Parathyroid adenoma (tissue), 2 donors: ENCODE results near the gene PDSS1.

Experiments used
- H2AFZ ChIP-seq: fragments of 300-600 bp; sonication (generic); one replicate; pipeline ENCODE4 v1.7.0; 2017; ENCODE audit warnings: antibody characterized with exemption, mild to moderate bottlenecking
- H3K27ac ChIP-seq: fragments of 300-600 bp; sonication (generic); one replicate; pipeline ENCODE4 v1.7.0; 2017
- H3K27me3 ChIP-seq: fragments of 300-600 bp; sonication (generic); one replicate; pipeline ENCODE4 v1.7.0; 2017; ENCODE audit warnings: low read length; ENCODE audit not compliant: control insufficient read depth, insufficient read depth
- H3K36me3 ChIP-seq: fragments of 300-600 bp; sonication (generic); one replicate; pipeline ENCODE4 v1.7.0; 2017; ENCODE audit warnings: low read length; ENCODE audit not compliant: control insufficient read depth, insufficient read depth
- H3K4me1 ChIP-seq: fragments of 300-600 bp; sonication (generic); one replicate; pipeline ENCODE4 v1.7.0; 2017; ENCODE audit warnings: control low read depth
- H3K4me2 ChIP-seq: fragments of 300-600 bp; sonication (generic); one replicate; pipeline ENCODE4 v1.7.0; 2017; ENCODE audit warnings: low read length
- H3K4me3 ChIP-seq: fragments of 300-600 bp; sonication (generic); one replicate; pipeline ENCODE4 v1.7.0; 2017; ENCODE audit warnings: low read depth, low read length
- H3K79me2 ChIP-seq: fragments of 300-600 bp; sonication (generic); one replicate; pipeline ENCODE4 v1.7.0; 2017; ENCODE audit warnings: control low read depth
- H3K9ac ChIP-seq: fragments of 300-600 bp; sonication (generic); one replicate; pipeline ENCODE4 v1.7.0; 2017; ENCODE audit warnings: mild to moderate bottlenecking
- H3K9me3 ChIP-seq: fragments of 300-600 bp; sonication (generic); one replicate; pipeline ENCODE4 v1.7.0; 2017; ENCODE audit warnings: low read length; ENCODE audit not compliant: control insufficient read depth
- CTCF ChIP-seq: fragments of 300-600 bp; sonication (generic); IDR thresholded peaks from one replicate; pipeline ENCODE4 v1.7.0; 2017; ENCODE audit warnings: antibody characterized with exemption, mild to moderate bottlenecking
- donor health status: primary hyperparathyroidism.

PDSS1 gene

GRCh38 chr10:26717476-26717875 lies 20.0 kb downstream of the PDSS1 start:
- TF ChIP-seq CTCF: no peak
- H3K4me2 ChIP-seq: no peak overlapping the region

GRCh38 chr10:26721561-26721960 lies 24.1 kb downstream of the PDSS1 start:
- H3K4me2 ChIP-seq: no peak overlapping the region
- no peaks in the 10 kb centered on the region for H3K27me3 ChIP-seq
- no peak overlapping the region for H3K9ac ChIP-seq
- no peaks in the 10 kb centered on the region for H3K9me3 ChIP-seq
- H3K4me3 ChIP-seq: no peak overlapping the region
- H3K36me3 ChIP-seq: no peaks in the 10 kb centered on the region
- H3K79me2 ChIP-seq: no peaks in the 10 kb centered on the region
- TF ChIP-seq CTCF: no peak
- H2AFZ ChIP-seq: no peak overlapping the region
- no peak overlapping the region for H3K27ac ChIP-seq
- no peaks in the 10 kb centered on the region for H3K4me1 ChIP-seq

More at GRCh38 chr10:26717476-26717875, 20.0 kb downstream of the PDSS1 start:
- no peak overlapping the region for H3K9ac ChIP-seq
- H3K36me3 ChIP-seq: no peaks in the 10 kb centered on the region
- H3K4me3 ChIP-seq: no peak overlapping the region
- H2AFZ ChIP-seq: no peak overlapping the region
- no peak overlapping the region for H3K27ac ChIP-seq
- no peaks in the 10 kb centered on the region for H3K4me1 ChIP-seq
- H3K27me3 ChIP-seq: no peaks in the 10 kb centered on the region
- no peaks in the 10 kb centered on the region for H3K79me2 ChIP-seq
- no peaks in the 10 kb centered on the region for H3K9me3 ChIP-seq

GRCh38 chr10:26723016-26723415 lies 25.5 kb downstream of the PDSS1 start:
- Histone ChIP-seq H3K4me3 (no peak overlapping the region), H3K36me3 (no peaks in the 10 kb centered on the region), H3K9me3 (no peaks in the 10 kb centered on the region), H2AFZ (no peak overlapping the region), H3K9ac (no peak overlapping the region), H3K4me2 (no peak overlapping the region), H3K27me3 (no peaks in the 10 kb centered on the region), H3K4me1 (no peaks in the 10 kb centered on the region), H3K79me2 (no peaks in the 10 kb centered on the region), H3K27ac (no peak overlapping the region)
- TF ChIP-seq CTCF: no peak

- no peaks in the 10 kb centered on the region for H3K4me1 ChIP-seq
- H3K4me2 ChIP-seq: no peak overlapping the region
- H3K27ac ChIP-seq: no peak overlapping the region
- TF ChIP-seq CTCF: peak; percentile 94
- no peaks in the 10 kb centered on the region for H3K27me3 ChIP-seq
- no peak overlapping the region for H2AFZ ChIP-seq
- H3K4me3 ChIP-seq: no peak overlapping the region
- H3K79me2 ChIP-seq: no peaks in the 10 kb centered on the region
- no peaks in the 10 kb centered on the region for H3K9me3 ChIP-seq
- no peak overlapping the region for H3K9ac ChIP-seq
- H3K36me3 ChIP-seq: no peaks in the 10 kb centered on the region
Observed at GRCh38 chr10:26725837-26726727, 28.6 kb downstream of the PDSS1 start.

GRCh38 chr10:26727005-26727404 lies 29.5 kb downstream of the PDSS1 start:
- H3K9me3 ChIP-seq: no peaks in the 10 kb centered on the region
- H3K27ac ChIP-seq: no peak overlapping the region
- H3K36me3 ChIP-seq: no peaks in the 10 kb centered on the region

More at GRCh38 chr10:26727005-26727404, 29.5 kb downstream of the PDSS1 start:
- no peak overlapping the region for H3K9ac ChIP-seq
- H3K27me3 ChIP-seq: no peaks in the 10 kb centered on the region
- no peaks in the 10 kb centered on the region for H3K79me2 ChIP-seq
- H3K4me2 ChIP-seq: no peak overlapping the region
- no peak for TF ChIP-seq CTCF
- H3K4me3 ChIP-seq: no peak overlapping the region
- no peak overlapping the region for H2AFZ ChIP-seq
- no peaks in the 10 kb centered on the region for H3K4me1 ChIP-seq
